GM19467 (cell line): ENCODE measurements around the gene TRPC4AP.

Source experiments
- ATAC-seq: cut with Tn5 transposase; IDR thresholded peaks from one replicate; pipeline ENCODE4 v1.9.1; 2021; ENCODE audit warnings: mild to moderate bottlenecking, moderate library complexity; ENCODE audit not compliant: unreplicated experiment

Gene TRPC4AP

DNA sequence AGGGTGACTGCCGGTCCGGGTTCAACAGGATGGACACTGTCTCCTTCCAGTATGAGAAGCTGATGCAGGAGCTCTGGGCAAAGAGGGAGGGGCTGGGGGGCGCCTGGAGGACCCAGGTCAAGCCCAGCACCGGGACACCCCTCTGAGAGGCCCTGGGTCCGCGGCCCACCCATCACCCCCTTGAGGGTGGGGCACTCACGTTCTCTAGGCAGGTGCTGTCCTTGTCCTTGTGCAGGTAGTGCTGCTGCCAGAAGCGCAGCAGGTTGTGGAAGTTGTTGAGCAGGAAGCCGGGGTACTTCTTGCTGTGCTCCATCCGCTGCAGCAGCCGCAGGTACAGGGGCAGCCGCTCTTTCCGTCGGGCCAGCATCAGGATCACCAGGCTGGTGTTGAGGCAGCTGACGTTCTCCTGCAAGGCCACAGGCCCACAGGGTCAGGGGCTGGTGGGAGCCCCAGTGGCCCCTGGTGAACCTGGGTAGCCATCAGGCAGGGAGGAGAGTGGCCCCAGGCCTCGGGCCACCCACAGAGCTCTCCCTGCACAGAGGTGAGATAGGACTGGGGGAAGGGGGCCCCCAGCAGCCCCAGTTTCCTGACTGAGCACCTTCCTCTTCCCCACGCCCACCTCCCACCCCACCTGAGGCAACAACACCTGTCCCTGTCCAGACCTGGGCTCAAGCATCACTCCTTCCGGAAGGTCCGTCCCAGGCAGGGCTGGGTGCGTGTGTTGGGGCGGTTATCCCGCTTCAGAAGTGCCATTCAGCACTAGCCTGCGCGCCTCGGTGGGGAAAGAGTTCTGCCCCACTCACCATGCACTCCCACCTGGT, 89.2 kb downstream of the TRPC4AP start:
- ATAC-seq: no peak

DNA sequence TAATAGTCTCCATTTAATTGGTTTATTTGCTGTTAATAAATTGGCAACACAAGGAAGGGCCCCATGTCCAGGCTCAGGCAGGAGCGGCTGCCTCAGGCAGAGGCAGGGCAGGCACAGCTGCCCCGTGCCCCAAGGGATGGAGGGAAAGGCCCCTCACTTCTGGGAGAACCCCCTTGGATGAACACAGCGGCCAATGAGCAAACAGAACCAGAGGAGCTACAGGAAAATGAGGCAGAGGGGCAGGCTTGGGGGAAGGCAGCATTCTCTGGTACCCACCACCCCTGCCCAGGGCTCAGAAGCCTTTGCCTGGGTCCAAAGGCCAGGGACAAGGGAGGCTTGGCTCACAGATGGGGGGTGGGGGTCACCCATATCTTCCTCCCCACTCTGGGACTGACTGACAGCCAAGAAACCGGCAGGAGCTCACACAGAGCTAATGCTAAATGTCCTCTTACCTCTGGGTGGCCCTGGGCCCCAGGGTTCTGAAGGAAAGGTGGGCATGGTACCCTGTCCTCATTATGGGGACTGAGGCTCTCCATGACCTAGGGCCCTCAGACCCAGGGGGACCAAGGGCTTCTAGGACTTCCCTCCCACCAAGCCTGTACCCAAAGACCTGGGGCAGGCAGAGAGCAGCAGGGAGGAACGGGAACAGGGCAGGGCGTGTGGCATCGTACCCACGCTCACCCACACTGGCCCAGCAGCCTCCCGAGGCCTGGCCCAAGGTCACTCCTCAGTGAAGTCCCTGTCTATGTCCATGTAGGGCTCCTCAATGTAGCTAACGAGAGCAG, 90.0 kb downstream of the TRPC4AP start:
- ATAC-seq: no peak

DNA sequence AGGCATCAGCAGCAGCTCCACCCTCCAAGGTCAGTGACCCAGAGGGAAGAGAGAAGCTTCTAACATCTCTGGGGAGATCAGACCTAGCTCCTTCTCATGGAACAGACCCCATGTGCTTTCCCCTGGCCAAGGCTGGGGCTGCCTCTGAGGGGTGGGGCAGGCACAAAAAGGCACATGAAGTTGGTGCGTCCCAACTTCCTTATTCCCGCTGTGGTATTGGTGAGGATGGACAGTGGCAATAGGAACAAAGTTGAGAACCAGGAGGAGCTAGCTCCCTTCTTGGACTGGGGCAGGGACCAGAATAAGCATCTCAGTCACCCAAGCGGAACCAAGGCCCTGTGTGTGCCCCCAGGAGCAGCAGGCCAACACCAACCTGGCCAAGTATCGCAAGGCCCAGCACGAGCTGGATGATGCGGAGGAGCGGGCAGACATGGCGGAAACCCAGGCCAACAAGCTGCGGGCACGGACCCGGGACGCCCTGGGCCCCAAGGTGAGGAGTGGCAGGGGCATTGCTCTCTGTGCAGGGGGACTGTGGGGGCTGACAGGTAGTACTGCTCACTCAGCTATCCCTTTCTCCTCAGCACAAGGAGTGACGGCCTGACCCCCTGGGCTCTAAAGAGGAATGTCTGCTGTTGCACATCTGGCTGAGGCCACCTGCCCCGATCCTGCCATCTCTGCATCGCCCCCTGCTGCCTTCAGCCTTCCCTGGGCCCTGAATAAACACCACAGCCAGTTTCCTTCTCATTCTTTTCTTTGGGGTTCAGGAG, 90.8 kb downstream of the TRPC4AP start:
- no peak for ATAC-seq

DNA sequence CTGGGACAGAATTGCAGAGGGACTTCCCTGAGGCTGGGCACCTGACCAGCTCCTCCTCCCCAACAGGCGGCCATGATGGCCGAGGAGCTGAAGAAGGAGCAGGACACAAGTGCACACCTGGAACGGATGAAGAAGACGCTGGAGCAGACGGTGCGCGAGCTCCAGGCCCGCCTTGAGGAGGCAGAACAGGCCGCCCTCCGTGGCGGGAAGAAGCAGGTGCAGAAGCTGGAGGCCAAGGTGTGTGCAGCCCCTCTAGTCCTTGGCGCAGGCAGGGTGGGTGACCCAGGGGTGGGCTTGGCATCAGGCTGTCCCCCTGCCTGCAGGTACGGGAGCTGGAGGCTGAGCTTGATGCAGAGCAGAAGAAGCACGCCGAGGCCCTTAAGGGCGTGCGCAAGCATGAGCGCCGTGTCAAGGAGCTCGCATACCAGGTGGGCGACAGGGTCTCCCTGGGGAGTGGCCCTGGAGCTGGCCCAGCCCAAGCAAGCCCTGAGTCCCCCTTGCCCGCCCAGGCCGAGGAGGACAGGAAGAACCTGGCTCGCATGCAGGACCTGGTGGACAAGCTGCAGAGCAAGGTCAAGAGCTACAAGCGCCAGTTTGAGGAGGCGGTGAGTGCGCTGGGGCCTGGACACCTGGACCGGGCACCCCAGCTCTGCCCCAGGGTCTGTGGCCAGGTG, 91.5 kb downstream of the TRPC4AP start:
- no peak for ATAC-seq

DNA sequence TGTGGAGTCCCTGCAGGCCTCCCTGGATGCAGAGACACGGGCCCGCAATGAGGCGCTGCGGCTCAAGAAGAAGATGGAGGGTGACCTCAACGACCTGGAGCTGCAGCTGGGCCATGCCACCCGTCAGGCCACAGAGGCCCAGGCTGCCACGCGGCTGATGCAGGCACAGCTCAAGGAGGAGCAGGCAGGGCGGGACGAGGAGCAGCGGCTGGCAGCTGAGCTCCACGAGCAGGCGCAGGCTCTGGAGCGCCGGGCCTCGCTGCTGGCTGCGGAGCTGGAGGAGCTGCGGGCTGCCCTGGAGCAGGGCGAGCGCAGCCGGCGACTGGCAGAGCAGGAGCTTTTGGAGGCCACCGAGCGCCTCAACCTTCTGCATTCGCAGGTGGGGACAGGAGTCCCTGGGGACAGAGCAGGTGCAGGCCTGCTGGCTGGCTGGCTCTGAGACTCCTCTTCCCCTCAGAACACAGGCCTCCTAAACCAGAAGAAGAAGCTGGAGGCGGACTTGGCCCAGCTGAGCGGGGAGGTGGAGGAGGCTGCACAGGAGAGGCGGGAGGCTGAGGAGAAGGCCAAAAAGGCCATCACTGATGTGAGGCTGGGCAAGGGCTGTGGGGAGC, 92.2 kb downstream of the TRPC4AP start:
- no peak for ATAC-seq

DNA sequence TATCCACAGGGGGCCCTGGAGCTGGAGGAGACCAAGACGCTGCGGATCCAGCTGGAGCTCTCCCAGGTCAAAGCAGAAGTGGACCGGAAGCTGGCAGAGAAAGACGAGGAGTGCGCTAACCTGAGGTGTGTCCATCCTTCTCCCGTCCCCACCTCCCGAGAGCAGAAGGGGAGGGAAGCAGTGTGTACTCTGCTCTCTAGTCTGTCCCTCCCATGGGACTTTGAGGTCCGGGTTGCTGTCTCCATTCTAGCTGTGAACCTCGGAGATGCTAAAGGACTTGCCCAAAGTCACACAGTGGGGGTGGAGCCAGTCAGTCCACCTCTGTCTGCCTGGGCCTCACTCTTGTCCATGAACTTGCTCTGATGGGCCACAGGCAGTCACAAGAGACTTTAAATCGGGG, 92.8 kb downstream of the TRPC4AP start:
- ATAC-seq: no peak

DNA sequence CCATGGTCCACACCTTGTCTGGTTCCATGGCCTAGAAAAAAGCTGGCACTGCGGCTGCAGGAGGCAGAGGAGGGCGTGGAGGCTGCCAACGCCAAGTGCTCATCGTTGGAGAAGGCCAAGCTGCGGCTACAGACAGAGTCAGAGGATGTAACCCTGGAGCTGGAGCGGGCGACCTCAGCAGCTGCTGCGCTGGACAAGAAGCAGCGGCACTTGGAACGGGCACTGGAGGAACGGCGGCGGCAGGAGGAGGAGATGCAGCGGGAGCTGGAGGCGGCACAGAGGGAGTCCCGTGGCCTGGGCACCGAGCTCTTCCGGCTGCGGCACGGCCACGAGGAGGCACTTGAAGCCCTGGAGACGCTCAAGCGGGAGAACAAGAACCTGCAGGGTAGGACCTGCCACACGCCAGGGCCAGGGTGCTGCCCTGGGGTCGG, 93.6 kb downstream of the TRPC4AP start:
- ATAC-seq: no peak

DNA sequence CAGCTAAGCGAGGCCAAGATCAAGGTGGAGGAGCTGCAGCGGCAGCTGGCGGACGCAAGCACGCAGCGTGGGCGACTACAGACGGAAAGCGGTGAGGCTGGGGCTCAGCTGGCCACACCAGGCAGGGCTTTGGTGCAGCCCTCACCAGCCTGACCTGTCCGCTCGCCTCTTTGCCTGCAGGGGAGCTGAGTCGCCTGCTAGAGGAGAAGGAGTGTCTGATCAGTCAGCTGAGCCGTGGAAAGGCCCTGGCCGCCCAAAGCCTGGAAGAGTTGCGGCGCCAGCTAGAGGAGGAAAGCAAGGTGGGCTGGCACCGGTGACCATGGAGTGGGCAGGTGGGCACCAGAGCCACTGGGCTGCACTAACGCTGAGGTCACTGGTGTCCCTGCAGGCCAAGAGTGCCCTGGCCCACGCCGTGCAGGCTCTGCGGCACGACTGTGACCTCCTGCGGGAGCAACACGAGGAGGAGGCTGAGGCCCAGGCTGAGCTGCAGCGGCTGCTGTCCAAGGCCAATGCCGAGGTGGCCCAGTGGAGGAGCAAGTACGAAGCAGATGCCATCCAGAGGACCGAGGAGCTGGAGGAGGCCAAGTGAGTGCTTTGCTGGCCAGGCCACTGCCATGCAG, 94.2 kb downstream of the TRPC4AP start:
- ATAC-seq: no peak

DNA sequence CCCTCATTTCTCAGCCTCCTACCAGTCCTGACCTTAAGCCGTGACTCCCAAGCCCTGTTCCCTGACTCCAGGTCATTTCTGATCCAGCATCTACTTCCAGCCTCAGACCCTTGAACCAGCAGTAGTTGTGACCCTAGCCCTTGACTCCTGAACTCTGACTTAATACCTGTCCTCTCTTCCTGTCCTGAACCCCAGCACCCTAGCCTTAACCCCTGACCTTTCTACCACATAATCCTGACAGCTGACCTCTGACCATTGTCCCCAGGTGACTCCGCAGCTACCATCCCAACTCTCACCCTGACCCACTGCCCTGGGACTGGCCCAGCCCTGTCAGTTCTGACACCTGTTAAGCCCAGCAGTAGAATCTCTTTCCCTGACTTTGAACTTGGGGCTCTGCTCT, 94.8 kb downstream of the TRPC4AP start:
- no peak for ATAC-seq

DNA sequence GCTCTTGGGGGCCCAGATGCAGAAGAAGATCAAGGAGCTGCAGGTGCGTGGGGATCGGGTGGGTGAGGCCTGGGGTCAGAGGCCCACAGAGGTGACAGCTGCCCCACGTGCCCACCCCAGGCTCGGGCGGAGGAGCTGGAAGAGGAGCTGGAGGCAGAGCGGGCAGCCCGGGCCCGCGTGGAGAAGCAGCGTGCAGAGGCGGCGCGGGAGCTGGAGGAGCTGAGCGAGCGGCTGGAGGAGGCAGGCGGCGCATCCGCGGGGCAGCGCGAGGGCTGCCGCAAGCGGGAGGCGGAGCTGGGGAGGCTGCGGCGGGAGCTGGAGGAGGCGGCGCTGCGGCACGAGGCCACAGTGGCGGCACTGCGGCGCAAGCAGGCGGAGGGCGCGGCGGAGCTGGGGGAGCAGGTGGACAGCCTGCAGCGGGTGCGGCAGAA, 95.5 kb downstream of the TRPC4AP start:
- no peak for ATAC-seq

DNA sequence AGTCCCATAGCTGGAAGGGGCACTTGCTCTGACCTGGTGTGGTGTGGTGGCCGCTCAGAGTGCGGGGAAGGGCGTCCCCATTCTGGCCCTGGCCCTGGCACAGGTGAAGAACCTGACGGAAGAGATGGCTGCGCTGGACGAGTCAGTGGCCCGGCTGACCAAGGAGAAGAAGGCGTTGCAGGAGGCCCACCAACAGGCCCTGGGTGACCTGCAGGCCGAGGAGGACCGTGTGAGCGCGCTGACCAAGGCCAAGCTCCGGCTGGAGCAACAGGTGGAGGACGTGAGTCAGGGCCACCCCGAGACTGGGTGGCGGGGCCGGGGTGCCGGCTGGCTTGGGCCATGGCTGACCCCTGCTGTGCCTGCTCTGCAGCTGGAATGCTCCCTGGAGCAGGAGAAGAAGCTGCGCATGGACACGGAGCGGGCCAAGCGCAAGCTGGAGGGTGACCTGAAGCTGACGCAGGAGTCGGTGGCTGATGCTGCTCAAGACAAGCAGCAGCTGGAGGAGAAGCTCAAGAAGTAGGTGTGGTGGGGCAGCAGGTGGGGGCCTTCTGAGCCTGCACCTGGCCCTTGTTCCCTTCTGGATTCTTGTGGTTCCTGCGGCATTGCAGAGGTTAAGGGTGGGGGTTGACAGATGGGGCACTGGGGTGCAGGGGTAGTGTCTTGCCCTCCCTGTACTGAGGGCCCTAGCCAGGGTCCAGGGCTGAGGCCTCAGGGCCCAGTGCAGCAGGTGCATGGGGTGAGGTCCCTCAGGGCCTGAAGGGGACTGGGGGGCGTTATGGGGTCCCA, 96.2 kb downstream of the TRPC4AP start:
- no peak for ATAC-seq

DNA sequence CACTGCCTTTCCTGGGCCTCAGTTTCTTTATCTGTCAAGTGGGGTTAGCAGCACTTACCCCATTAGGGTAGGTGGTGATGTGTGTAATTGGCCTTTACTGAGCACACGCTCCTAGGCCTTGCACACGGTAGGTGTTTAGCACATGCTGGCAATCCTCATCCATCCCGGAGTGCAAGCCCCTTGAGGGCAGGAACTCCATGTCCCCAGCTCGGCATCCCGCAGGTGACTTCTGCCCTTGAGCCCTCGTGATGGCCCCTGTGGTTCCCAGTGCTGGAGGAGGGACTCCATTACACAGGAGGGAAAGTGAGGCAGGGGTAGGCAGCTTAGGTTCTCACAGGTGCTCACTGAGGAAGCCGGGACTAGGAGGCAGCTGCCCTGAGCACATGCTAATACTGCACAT, 96.9 kb downstream of the TRPC4AP start:
- ATAC-seq: no peak

DNA sequence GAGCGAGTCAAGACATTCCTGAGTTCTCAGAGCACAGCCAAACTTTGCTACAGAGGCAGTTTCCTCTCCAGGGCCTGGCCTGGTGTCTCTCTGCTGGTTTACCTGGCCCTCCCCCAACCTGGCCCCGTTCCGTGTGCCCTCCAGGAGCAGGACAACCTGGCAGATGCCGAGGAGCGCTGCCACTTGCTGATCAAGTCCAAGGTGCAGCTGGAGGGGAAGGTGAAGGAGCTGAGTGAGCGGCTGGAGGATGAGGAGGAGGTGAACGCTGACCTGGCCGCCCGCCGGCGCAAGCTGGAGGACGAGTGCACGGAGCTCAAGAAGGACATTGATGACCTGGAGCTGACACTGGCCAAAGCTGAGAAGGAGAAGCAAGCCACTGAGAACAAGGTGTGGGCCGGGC, 97.4 kb downstream of the TRPC4AP start:
- ATAC-seq: no peak

DNA sequence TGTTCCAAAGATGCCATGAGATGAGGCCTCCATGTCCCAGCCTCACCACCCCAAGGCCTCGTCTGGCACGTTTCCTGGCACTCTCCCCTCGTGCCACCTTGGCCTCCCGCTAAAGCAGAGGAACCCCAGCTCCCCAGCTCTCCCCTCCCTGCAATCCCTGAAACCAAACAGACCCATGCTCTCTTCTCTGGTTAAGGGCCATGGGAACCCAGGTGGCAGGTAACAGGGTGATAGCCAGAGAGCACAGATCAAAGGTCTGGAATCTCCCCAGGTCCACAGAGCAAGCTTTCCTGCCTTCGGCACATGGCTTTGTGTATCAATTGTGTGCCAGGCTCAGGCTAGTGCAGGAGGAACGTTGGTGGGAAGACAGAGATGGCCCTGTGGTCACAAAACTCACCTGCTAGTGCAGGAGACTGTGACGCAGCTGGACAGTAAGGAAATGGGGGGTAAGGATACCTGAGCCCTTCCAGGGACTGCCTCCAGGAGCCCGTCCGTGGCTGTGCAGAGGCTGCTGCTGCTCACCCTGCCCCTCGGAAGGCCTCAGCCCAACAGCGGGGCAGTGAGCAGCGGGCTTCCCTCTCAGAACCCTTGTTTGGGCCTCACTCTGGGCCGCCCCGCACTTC, 98.0 kb downstream of the TRPC4AP start:
- ATAC-seq: no peak

DNA sequence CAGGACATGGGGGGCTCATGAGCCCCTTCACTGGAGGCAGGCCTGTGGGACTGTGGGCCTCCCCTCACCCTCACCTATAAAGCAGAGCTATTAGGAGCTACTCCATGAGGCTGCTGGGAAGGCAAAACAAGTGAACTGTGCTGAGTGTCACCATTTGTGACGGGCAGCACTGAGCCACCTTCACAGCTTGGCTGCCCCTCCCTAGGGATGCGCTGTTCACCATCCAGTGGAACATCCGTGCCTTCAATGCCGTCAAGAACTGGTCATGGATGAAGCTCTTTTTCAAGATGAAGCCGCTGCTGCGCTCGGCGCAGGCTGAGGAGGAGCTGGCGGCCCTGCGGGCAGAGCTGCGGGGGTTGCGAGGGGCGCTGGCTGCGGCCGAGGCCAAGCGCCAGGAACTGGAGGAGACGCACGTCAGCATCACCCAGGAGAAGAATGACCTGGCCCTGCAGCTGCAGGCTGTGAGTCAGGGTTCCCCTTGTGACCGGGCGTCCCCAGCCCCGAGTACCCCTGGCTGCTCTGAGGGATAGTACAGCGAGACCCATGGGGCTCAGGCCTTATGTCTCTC, 98.6 kb downstream of the TRPC4AP start:
- no peak for ATAC-seq

DNA sequence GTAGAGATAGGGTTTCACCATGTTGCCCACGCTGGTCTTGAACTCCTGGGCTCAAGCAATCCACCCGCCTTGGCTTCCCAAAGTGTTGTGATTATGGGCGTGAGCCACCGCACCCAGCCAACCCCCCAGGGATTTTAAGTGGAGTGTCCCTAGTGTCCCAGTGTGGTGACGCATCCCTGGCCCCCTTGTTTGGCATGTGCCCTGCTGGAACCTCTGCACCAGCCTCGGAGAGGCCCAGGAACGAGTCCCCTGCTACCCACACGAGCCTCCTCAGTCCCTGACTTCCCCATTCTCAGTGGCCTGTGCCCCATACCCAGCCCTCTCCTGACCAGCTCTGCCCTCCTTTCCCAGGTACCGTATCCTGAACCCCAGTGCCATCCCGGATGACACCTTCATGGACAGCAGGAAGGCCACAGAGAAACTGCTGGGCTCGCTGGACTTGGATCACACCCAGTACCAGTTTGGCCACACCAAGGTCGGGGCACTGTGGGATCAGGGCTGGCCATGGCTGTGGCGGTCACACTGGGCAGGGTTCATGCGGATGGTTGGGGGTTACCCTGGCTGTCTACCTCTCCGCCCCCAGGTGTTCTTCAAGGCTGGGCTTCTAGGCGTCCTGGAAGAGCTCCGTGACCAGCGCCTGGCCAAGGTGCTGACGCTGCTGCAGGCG, 99.7 kb downstream of the TRPC4AP start:
- no peak for ATAC-seq

DNA sequence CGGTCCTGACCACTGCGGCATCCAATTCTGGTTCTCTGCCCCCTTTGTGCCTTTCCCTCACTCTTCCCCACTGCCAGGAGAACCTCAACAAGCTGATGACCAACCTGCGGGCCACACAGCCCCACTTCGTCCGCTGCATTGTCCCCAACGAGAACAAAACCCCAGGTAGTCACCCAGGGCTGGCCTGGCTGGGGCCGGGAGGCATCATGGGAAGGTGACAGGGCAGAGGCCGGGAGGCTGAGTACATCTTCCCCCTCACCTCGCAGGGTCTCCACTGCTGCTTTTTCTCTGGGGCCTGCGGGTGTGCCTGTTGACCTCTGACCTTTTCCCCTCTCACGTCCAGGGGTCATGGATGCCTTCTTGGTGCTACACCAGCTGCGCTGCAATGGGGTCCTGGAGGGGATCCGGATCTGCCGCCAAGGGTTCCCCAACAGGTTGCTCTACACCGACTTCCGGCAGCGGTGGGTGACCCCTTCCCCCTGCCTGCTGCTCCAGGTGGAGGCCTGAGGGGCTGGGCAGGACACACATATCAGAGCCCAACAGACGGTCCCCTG, 101.9 kb downstream of the TRPC4AP start:
- ATAC-seq: no peak

DNA sequence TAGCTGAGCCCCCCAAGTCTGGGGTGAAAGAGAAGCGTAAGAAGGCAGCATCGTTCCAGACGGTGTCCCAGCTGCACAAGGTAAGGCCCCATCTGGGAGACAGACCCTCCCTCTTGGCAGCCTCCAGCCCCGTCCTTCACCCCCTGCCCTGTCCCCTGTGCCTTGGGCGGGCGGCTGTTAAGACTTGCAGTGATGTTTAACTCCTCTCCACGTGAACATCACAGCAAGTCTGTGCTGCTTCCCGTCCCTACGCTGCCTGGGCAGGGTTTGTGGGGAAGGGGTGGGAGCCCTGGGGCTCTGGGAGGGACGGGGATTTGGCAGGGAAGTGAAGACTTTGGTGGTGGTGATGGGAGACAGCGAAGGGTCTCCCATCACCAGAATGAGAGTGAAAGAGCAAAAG, 102.4 kb downstream of the TRPC4AP start:
- no peak for ATAC-seq
